OCI-LY7 (cell line): ENCODE results near the gene DAB2IP.

Source experiments
- EZH2phosphoT487 ChIP-seq: fragments of 200-600 bp; sonication (generic); IDR thresholded peaks from 2 replicates; pipeline ENCODE4 v1.6.1; 2018; ENCODE audit warnings: low read depth, borderline replicate concordance, mild to moderate bottlenecking, mixed run types, antibody characterized with exemption, low read length, moderate library complexity, mixed read lengths
- TF ChIP-seq, protein P1 (sequence below): fragments of 200-600 bp; sonication (generic); conservative IDR thresholded peaks from 2 replicates; pipeline ENCODE4 v1.5.1; 2014; ENCODE audit warnings: mild to moderate bottlenecking, antibody characterized with exemption, low read length, moderate library complexity, mixed read lengths

DNA sequence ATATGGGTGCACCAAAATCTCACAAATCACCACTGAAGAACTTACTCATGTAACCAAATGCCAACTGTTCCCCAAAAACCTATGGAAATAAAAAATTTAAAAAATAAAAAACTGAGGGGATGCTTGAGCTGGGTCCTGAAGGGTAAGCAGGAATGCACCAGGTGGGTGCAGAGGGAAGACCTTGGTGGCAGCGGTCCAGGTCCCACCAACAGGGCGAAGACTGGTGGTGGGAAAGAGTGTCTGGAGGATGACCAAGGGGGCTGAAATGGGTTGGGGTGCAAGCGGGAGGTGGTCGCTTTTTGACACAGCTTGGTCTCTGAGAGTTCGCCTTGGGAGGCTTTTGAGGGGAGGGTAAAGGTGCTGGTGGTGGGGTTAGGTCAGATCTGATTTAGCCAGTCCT is 3.3 kb upstream of the DAB2IP start:
- TF ChIP-seq, protein P1, sequence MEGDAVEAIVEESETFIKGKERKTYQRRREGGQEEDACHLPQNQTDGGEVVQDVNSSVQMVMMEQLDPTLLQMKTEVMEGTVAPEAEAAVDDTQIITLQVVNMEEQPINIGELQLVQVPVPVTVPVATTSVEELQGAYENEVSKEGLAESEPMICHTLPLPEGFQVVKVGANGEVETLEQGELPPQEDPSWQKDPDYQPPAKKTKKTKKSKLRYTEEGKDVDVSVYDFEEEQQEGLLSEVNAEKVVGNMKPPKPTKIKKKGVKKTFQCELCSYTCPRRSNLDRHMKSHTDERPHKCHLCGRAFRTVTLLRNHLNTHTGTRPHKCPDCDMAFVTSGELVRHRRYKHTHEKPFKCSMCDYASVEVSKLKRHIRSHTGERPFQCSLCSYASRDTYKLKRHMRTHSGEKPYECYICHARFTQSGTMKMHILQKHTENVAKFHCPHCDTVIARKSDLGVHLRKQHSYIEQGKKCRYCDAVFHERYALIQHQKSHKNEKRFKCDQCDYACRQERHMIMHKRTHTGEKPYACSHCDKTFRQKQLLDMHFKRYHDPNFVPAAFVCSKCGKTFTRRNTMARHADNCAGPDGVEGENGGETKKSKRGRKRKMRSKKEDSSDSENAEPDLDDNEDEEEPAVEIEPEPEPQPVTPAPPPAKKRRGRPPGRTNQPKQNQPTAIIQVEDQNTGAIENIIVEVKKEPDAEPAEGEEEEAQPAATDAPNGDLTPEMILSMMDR, result no peak
- TF ChIP-seq EZH2phosphoT487, result no peak
